ENCODE results near the gene PLXNA4.

DNA sequence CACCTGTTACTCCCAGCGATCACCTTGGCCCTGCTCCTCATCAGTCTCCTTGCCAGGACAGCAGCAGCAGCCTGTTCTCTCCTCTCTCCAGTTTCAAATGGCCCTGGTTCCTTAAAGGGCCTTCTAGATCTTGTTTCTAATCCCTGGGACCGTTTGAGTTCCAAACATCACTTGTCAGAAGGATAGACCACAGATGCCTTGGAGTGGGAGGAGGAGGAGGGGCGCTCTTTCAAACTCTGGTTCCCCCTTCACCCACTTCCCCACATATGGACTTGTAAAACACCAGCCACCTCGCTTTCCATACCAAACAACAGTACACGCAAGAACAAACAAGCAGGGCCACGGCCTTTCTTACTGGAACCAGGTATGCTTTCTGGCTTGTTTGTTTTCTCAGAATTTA, 104.8 kb downstream of the PLXNA4 start:
- TF ChIP-seq, protein P1, sequence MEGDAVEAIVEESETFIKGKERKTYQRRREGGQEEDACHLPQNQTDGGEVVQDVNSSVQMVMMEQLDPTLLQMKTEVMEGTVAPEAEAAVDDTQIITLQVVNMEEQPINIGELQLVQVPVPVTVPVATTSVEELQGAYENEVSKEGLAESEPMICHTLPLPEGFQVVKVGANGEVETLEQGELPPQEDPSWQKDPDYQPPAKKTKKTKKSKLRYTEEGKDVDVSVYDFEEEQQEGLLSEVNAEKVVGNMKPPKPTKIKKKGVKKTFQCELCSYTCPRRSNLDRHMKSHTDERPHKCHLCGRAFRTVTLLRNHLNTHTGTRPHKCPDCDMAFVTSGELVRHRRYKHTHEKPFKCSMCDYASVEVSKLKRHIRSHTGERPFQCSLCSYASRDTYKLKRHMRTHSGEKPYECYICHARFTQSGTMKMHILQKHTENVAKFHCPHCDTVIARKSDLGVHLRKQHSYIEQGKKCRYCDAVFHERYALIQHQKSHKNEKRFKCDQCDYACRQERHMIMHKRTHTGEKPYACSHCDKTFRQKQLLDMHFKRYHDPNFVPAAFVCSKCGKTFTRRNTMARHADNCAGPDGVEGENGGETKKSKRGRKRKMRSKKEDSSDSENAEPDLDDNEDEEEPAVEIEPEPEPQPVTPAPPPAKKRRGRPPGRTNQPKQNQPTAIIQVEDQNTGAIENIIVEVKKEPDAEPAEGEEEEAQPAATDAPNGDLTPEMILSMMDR (IDR thresholded peaks at IDR 0.05 in 4 of 5, conservative IDR thresholded peaks at IDR 0.05 in 1 of 5), result no peak
- TF ChIP-seq POLR2A (IDR thresholded peaks at IDR 0.05), result no peak
